Measurements from ENCODE around the gene ENOPH1. TPM values are rescaled to one million over a fixed set of nuclear protein-coding genes. Genes with fewer than 3 reads are reported as not detected.

The ENOPH1 gene
- total RNA-seq, 1 experiment from 2014 or later: 70.2 TPM

DNA sequence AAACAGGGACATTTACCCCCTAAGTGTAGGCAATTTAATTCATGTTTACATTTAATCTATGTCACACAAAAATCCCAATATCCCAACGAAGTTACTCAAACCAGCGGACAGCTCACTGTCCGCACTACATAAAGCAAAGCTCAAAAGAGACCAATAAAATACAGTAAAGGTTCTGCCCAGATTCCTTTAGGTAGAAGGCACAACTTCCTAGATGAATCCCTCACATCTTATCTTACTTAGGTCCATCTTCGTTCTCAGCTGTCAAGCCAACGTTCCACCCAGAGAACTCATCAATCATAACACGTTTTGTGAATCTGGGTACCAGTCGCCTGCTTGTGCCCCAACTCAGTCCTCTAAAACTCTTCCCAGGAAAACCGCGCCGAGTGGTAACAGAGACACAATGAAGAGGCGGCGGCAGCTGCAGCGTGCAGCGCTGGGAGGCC lies 1.8 kb upstream of the ENOPH1 start:
- DNase-seq (ENCODE audit: low spot score): no peak

- DNase-seq (ENCODE audit: low spot score): peak; percentile 77
Observed at GRCh38 chr4:82428969-82429727, 1.2 kb upstream of the ENOPH1 start.

DNA sequence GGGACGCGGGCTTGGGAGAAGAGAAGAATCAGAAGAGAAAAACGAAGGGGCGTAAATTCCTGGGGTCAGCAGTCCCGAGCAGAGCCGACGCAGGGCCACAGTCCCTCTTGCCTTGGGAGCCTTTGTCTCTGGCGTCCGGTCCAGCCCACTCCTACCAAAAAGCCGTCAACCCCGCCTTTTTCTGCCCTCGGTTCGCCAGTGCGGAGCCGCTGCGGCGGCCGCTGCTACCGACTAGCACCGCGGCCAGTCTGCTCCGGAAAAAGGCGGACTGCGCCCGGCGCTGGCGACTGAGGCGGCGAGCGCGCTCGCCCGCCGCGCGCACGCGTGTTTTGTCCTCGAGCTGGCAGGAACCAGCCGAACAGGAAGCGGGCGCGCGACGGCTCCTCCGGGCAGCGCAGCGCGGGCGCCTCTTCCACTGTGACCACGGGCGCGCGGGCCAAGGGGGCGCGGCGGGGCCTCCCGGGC lies 630 bp upstream of the ENOPH1 start:
- DNase-seq (ENCODE audit: low spot score): peak; percentile 33

DNA sequence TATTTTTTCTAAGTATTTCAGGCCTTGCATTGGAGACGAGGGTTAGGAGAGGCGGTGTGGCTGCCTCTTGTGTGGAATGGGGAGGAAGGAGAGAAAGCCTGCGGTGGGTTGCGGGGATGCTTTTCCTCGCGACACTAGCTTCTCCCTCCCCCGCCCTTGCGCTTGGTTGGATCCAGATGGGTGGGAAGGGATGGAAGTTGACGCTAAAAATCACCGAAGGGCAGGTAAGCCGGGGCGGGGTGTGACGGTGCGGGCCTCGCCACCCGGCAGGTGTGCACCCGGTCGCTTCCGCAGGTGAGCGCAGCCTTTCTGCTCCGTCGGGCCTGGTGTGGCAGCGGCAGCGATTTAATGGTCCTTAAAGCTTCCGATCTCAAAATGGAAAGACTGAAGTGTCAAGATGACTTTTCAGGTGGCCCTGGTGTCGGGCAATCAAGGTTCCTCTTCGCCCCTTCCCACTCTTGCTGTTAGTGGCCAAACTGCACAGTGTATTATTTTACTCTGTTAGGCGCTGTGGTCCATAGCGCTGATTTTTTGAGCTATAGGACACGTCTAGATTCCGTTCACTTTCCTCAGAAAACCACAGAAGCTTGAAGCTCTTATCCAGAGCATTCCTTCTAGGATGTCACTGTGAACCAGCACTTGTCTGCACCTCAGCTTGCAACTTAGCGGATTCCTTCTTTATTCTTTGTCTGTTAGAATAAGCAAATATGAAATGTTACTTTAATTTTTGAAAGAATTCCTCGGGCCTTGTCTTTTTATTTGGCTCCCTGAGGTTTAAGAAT lies 765 bp downstream of the ENOPH1 start:
- DNase-seq (ENCODE audit: low spot score): no peak

GRCh38 chr4:82431831-82432230 lies 1.4 kb downstream of the ENOPH1 start:
- no peak for DNase-seq (ENCODE audit: low spot score)

GRCh38 chr4:82432596-82432995 lies 2.2 kb downstream of the ENOPH1 start:
- no peak for DNase-seq (ENCODE audit: low spot score)

DNA sequence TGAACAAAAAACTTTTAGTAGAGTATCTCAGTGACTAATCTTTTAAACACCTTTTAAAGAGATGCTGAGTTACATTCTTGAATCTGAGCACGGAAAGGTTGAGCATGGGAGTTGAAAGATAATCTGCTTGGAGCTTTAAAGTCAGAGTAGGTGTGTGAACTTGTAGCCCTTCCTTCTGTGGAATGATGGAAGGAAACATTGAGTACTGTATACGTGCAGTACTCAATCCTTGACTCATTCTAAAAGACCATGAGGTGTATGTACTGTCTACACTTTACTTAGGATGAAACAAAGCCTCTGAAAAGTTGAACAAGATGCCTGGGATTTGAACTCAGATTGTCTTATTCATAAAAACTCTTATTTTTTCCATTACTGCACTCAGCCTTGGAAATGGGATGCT lies 3.4 kb downstream of the ENOPH1 start:
- DNase-seq (ENCODE audit: low spot score): no peak

DNA sequence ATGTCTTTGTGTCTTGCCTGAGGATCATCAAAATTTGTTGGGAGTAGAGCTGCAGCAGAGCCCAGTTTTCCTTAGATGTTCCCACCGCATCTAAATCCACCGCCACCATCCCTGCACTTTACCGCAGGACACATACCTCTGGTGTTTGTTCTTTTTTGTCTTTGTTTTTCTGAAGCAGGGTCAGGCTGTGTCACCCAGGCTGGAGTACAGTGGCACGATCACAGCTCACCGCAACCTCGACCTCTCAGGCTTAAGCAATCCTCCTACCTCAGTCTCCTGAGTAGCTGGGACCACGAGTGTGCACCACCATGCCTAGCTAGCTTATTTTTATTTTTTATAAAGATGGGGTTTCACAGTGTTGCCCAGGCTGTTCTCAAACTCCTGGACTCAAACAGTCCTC lies 4.6 kb downstream of the ENOPH1 start:
- DNase-seq (ENCODE audit: low spot score): no peak

GRCh38 chr4:82436130-82436529 lies 5.7 kb downstream of the ENOPH1 start:
- DNase-seq (ENCODE audit: low spot score): no peak

GRCh38 chr4:82436780-82437179 lies 6.4 kb downstream of the ENOPH1 start:
- DNase-seq (ENCODE audit: low spot score): no peak

DNA sequence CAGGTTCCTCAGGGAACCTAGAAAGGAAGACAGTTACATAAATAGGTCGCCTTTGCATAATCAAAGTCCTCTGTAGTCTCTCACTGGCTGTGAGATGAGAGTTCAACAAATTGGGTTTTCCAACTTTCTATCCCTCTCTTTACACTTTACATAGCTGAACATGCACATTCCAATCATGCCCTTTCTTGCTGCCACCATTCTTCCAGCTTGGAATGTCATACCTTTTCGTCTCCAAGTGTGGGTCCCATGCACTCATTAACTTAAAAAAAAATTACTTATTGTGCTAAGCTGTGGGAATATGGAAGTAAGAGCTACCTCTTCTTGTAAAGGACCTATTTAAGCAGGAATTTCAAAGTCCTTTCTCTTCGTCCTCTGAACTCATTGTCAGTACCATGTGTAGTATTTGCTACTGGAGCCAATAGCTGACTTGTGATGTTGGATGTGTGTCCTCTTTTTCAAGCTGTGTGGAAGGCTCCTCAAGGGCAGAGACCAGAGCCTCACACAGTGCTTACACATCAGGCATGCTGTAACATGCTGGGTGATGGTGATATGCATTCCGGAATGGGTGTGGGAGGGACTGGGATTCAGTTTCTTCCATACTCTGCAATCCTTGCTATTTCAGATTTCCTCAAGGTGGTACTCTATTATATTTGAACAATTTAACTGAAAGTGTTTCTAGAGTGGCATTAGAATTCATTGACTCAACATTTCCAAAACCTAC lies 7.1 kb downstream of the ENOPH1 start:
- no peak for DNase-seq (ENCODE audit: low spot score)

GRCh38 chr4:82439088-82439487 lies 8.7 kb downstream of the ENOPH1 start:
- no peak for DNase-seq (ENCODE audit: low spot score)

GRCh38 chr4:82447886-82448285 lies 17.5 kb downstream of the ENOPH1 start:
- no peak for DNase-seq (ENCODE audit: low spot score)

DNA sequence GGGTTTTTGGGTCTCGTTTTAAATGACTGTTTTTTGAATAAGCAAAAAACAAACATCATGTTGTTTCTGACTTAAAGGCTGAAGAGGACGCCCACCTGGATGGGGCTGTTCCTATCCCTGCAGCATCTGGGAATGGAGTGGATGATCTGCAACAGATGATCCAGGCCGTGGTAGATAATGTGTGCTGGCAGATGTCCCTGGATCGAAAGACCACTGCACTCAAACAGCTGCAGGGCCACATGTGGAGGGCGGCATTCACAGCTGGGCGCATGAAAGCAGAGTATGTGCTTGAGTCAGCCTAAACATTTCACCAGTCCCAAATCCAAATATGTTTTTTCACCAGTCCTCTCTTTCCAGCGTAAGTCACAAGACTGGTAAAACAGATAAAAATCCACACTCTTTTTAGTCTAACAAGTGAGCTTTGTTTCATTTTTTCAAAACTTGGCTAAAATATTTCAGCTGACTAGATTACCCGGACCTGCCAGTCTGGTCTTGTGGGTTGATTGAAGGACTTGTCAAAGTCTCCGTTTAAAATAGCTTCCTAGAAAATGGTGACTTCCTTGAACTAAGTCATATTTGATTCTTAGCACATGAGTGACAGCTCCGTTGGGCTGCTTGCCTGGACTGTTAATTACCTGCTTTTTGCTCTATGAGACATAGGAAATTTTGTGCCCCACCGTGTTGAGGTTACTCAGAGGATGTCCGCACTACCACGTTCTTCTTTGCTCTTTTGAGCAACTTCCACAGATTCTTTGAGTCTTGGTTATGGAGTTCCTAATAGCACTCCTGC lies 20.8 kb downstream of the ENOPH1 start:
- DNase-seq (ENCODE audit: low spot score): no peak

- DNase-seq (ENCODE audit: low spot score): no peak
Observed at GRCh38 chr4:82452026-82452425, 21.6 kb downstream of the ENOPH1 start.

DNA sequence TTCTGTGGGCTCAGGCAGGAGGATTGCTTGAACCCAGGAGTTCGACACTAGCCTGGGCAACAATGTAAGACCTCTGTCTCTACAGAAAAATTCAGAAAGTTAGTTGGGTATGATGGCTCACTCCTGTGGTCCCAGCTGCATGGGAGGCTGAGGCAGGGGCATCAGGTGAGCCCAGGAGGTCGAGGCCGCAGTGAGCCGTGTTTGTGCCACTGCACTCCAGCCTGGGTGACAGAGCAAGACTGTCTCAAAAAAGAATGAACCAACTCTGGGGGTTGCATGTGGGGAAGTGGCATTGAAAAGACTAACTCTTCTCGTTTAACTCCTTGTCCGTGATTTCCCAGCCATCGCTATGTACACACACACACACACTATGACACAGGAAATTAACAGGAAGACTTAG lies 26.9 kb downstream of the ENOPH1 start:
- no peak for DNase-seq (ENCODE audit: low spot score)

DNA sequence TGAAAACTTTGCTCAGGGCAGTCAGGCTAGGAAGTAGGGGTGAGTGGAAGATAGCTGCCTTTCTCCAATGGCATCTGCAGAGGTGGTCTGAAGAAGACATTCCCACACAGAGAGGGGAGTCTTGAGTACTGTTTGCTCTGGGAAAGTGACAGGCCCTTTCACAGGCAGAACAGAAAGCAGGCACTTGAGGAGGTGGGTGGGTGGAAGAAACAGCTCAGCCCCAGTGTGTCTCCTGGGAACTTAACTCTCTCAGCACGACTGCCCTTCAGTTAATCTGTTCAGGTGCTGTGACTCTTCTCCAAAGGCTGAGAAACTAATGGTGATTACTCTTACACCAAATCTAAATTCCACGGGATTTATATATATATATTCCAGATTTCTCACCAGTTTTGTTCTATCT lies 28.3 kb downstream of the ENOPH1 start:
- no peak for DNase-seq (ENCODE audit: low spot score)

DNA sequence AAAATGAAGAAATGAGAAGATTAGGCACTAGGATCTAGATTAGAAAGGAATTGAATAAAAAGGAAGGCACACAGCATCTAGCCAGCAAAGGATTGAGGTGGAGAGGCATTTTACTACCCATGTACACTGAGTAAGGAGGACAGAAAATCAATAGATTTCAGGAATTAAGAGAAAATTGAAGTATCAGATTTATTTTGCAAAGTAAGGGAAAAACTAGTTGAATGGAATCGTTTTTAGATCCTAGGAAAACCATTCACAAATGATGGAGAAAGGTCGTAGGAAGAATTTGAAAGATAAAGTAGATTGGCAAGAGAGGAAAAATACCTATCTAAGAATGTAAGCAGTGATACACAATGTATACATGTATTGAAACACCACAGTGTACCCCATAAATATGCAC lies 31.3 kb downstream of the ENOPH1 start:
- no peak for DNase-seq (ENCODE audit: low spot score)

DNA sequence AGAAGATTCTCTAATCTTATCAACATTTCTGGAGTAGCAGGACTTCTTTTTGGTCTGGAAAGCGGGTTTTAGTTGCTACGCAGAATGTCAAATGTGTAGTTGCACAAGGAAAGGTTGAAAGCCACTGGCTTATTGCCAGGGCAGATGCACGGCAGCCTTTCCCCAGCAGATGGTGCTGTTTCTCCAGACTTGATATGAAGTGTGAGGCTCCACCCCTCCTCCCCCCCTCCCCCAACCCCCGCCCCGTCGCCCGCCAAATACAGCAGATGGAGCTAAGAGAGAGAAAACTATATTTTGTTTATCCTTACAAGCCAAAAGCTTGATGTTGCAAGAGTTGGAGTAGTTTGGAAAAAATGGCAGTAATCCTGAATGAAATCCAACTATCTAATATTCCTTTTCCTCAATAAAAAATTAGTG lies 32.0 kb downstream of the ENOPH1 start:
- peak; percentile 76 for DNase-seq (ENCODE audit: low spot score)

GRCh38 chr4:82463221-82463620 lies 32.8 kb downstream of the ENOPH1 start:
- DNase-seq (ENCODE audit: low spot score): no peak

DNA sequence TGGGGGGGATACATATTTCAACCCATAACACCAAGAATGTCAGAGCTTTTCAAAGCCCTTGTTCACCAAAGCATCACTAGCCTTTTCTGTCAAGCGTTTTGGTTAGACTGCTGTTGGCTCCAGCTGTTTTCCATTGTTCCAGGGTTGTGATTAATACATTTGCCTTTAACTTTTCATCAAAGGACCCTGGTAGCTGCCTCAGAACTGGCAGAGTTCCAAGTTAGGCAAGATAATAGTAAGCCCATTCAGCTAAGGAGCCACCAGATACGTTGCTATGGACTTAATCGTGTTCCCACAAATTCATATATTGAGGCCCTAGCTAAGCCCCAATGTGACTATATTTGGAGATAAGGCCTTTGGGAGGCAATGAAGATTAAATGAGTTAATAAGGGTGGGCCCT lies 37.1 kb downstream of the ENOPH1 start:
- DNase-seq (ENCODE audit: low spot score): no peak

Data from H4 (cell line).